Endodermal cell (in vitro differentiated cells): Measurements from ENCODE around the gene NKAPL. TPM values are rescaled to one million over a fixed set of nuclear protein-coding genes. Genes with fewer than 3 reads are reported as not detected.

Experiments
- DNase-seq: peaks from one replicate; pipeline ENCODE4 v3.0.0-alpha.2; 2017
- H3K27ac ChIP-seq: 2 replicates; pipeline ENCODE4 v1.5.1; 2013; ENCODE audit warnings: mild to moderate bottlenecking, low read depth, low read length, moderate library complexity
- H3K27me3 ChIP-seq: 2 replicates; pipeline ENCODE4 v1.6.1; 2013; ENCODE audit warnings: mild to moderate bottlenecking, low read length, moderate library complexity; ENCODE audit not compliant: insufficient read depth, control insufficient read depth, poor library complexity, severe bottlenecking
- H3K36me3 ChIP-seq: 2 replicates; pipeline ENCODE4 v1.7.0; 2013; ENCODE audit warnings: mild to moderate bottlenecking, low read length, moderate library complexity; ENCODE audit not compliant: control insufficient read depth, insufficient read depth
- H3K4me1 ChIP-seq: one replicate; pipeline ENCODE4 v1.7.0; 2013; ENCODE audit warnings: low read length; ENCODE audit not compliant: control insufficient read depth, insufficient read depth
- H3K4me3 ChIP-seq: 2 replicates; pipeline ENCODE4 v1.5.1; 2013; ENCODE audit warnings: mild to moderate bottlenecking, low read length, moderate library complexity
- H3K9ac ChIP-seq: 2 replicates; pipeline ENCODE4 v1.6.1; 2013; ENCODE audit warnings: mild to moderate bottlenecking, low read length, moderate library complexity; ENCODE audit not compliant: poor library complexity, severe bottlenecking; ENCODE audit errors: extremely low read depth
- H3K9me3 ChIP-seq: 2 replicates; pipeline ENCODE4 v1.6.1; 2013; ENCODE audit warnings: mild to moderate bottlenecking, low read length, moderate library complexity; ENCODE audit not compliant: control insufficient read depth
- H3K27ac Mint-ChIP-seq: 2 replicates; pipeline ENCODE4 v1.8.0; 2020; ENCODE audit warnings: mixed read lengths
- H3K27me3 Mint-ChIP-seq: 2 replicates; pipeline ENCODE4 v1.8.0; 2021; ENCODE audit warnings: mild to moderate bottlenecking, mixed read lengths; ENCODE audit not compliant: insufficient read depth
- H3K36me3 Mint-ChIP-seq: 2 replicates; pipeline ENCODE4 v1.8.0; 2020; ENCODE audit warnings: low read depth, mixed read lengths
- H3K4me1 Mint-ChIP-seq: 2 replicates; pipeline ENCODE4 v1.8.0; 2020; ENCODE audit warnings: mixed read lengths
- H3K4me3 Mint-ChIP-seq: 2 replicates; pipeline ENCODE4 v1.8.0; 2020; ENCODE audit warnings: mild to moderate bottlenecking, moderate library complexity, mixed read lengths
- H3K9me3 Mint-ChIP-seq: 2 replicates; pipeline ENCODE4 v1.8.0; 2020; ENCODE audit warnings: mild to moderate bottlenecking, mixed read lengths
- WGBS, 2 experiments: methylation state at CpG; one replicate each; pipeline versions ENCODE4 v1.1.5 to v1.1.7; 2013; ENCODE audit warnings: missing lambda C conversion rate in 2 of 2, mixed read lengths in 1 of 2; ENCODE audit not compliant: insufficient coverage in 1 of 2, insufficient read length in 1 of 2; 5-methylcytosine and 5-hydroxymethylcytosine counted together
- total RNA-seq, 2 donors: library from RNA; stranded (reverse); fragmentation: NEBNext Ultra II Directional in 1 of 2; extraction: Animal tissue kit (Norgen Biotek cat#: 25700) in 1 of 2; gene quantifications; 2 replicates in 1 of 2; 3 replicates in 1 of 2; pipeline ENCODE4 v1.2.1, GENCODE V29; 2021
- TF ChIP-seq, protein P1 (sequence below): fragments of 200-600 bp; sonication (generic); conservative IDR thresholded peaks from 2 replicates; pipeline ENCODE4 v1.5.0; 2021; ENCODE audit warnings: antibody characterized with exemption, mild to moderate bottlenecking

The NKAPL gene
- total RNA-seq, 2 donors from 2014 or later: 0.42 TPM; not detected in 1

- H3K27me3 Mint-ChIP-seq: peaks cover under 1% of the 10 kb centered on the region
- H3K4me1 Mint-ChIP-seq: peaks cover 6% of the 10 kb centered on the region
- Histone ChIP-seq H3K27me3 (peaks cover 21% of the 10 kb centered on the region), H3K9me3 (no peaks in the 10 kb centered on the region), H3K36me3 (peaks cover 24% of the 10 kb centered on the region), H3K4me1 (no peaks in the 10 kb centered on the region), H3K4me3 (no peak overlapping the region), H3K27ac (no peak overlapping the region), H3K9ac (no peak overlapping the region)
- peaks cover 62% of the 10 kb centered on the region for H3K36me3 Mint-ChIP-seq
- no peak overlapping the region for H3K27ac Mint-ChIP-seq
- no peak overlapping the region for H3K4me3 Mint-ChIP-seq
- TF ChIP-seq, protein P1, sequence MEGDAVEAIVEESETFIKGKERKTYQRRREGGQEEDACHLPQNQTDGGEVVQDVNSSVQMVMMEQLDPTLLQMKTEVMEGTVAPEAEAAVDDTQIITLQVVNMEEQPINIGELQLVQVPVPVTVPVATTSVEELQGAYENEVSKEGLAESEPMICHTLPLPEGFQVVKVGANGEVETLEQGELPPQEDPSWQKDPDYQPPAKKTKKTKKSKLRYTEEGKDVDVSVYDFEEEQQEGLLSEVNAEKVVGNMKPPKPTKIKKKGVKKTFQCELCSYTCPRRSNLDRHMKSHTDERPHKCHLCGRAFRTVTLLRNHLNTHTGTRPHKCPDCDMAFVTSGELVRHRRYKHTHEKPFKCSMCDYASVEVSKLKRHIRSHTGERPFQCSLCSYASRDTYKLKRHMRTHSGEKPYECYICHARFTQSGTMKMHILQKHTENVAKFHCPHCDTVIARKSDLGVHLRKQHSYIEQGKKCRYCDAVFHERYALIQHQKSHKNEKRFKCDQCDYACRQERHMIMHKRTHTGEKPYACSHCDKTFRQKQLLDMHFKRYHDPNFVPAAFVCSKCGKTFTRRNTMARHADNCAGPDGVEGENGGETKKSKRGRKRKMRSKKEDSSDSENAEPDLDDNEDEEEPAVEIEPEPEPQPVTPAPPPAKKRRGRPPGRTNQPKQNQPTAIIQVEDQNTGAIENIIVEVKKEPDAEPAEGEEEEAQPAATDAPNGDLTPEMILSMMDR: no peak
- no peak for DNase-seq
- H3K9me3 Mint-ChIP-seq: no peaks in the 10 kb centered on the region
Measured at GRCh38 chr6:28274888-28275287, 15.8 kb downstream of the NKAPL start.

DNA sequence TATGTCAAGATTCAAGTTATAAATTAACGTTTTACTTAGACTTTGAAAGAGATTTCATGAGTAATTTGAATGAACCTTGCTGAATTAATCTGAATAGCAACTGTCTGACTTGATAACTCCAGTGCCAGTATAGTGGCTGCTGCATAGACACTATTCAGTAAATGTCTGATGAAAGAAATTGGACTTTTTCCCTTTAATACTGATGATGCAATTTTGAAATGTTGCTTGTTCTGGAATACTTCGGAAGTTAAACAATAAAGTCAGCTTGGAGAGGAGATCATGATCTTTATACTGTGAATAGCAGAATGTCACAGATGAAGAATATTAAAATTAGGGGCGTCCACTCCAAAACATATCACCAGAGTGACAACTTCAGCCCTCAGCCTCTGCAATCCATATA, 18.6 kb downstream of the NKAPL start:
- H3K4me1 ChIP-seq: no peaks in the 10 kb centered on the region
- 87 to 100% methylated on average over 1 to 3 of the region's 3 CpGs for WGBS, 2 experiments
- H3K9ac ChIP-seq: no peak overlapping the region
- peaks cover 26% of the 10 kb centered on the region for H3K27me3 ChIP-seq
- peaks cover 2% of the 10 kb centered on the region for H3K27me3 Mint-ChIP-seq
- H3K36me3 ChIP-seq: peaks cover 19% of the 10 kb centered on the region
- H3K36me3 Mint-ChIP-seq: peaks cover 50% of the 10 kb centered on the region
- H3K4me1 Mint-ChIP-seq: peaks cover 15% of the 10 kb centered on the region
- H3K27ac ChIP-seq: no peak overlapping the region
- DNase-seq: no peak
- no peak overlapping the region for H3K27ac Mint-ChIP-seq
- H3K9me3 Mint-ChIP-seq: no peaks in the 10 kb centered on the region
- H3K4me3 ChIP-seq: no peak overlapping the region
- TF ChIP-seq, protein P1: no peak
- no peaks in the 10 kb centered on the region for H3K9me3 ChIP-seq
- H3K4me3 Mint-ChIP-seq: no peak overlapping the region

- peaks cover 2% of the 10 kb centered on the region for H3K27me3 Mint-ChIP-seq
- no peak overlapping the region for H3K9ac ChIP-seq
- no peak overlapping the region for H3K27ac ChIP-seq
- no peak overlapping the region for H3K27ac Mint-ChIP-seq
- no peaks in the 10 kb centered on the region for H3K9me3 ChIP-seq
- H3K9me3 Mint-ChIP-seq: no peaks in the 10 kb centered on the region
- peaks cover 44% of the 10 kb centered on the region for H3K36me3 Mint-ChIP-seq
- H3K4me3 Mint-ChIP-seq: peak overlapping the region; percentile 86
- H3K4me1 ChIP-seq: no peaks in the 10 kb centered on the region
- peak overlapping the region; percentile 99 for H3K4me3 ChIP-seq
- peaks cover 14% of the 10 kb centered on the region for H3K27me3 ChIP-seq
- TF ChIP-seq, protein P1: no peak
- WGBS, 2 experiments: 100% methylated on average over 1 of the region's 3 CpGs; no CpG with 5 or more reads in 1 of the 2 experiments
- DNase-seq: no peak
- peaks cover 27% of the 10 kb centered on the region for H3K36me3 ChIP-seq
- peaks cover 12% of the 10 kb centered on the region for H3K4me1 Mint-ChIP-seq
Measured at GRCh38 chr6:28280595-28281287, 21.6 kb downstream of the NKAPL start.
